DOHH2 (cell line): ENCODE results near the gene ARHGEF33.

Source experiments
- H3F3A ChIP-seq: fragments of 200-600 bp; sonication (generic), shearing (Covaris generic); 2 replicates; pipeline ENCODE4 v1.6.0; 2016; ENCODE audit warnings: antibody characterized with exemption, mild to moderate bottlenecking; ENCODE audit not compliant: control insufficient read depth, insufficient read depth
- H3K27ac ChIP-seq: fragments of 200-600 bp; sonication (generic); 2 replicates; pipeline ENCODE4 v1.5.1; 2014; ENCODE audit warnings: low read depth, mild to moderate bottlenecking, low read length, moderate library complexity
- H3K27me3 ChIP-seq: fragments of 200-600 bp; sonication (generic); 2 replicates; pipeline ENCODE4 v1.6.1; 2014; ENCODE audit warnings: mild to moderate bottlenecking, low read length, mixed read lengths; ENCODE audit not compliant: control insufficient read depth
- H3K36me3 ChIP-seq: fragments of 200-600 bp; sonication (generic); 2 replicates; pipeline ENCODE4 v1.6.1; 2014; ENCODE audit warnings: mild to moderate bottlenecking, low read length, moderate library complexity, mixed read lengths; ENCODE audit not compliant: control insufficient read depth
- H3K4me1 ChIP-seq: fragments of 200-600 bp; sonication (generic); 2 replicates; pipeline ENCODE4 v1.6.1; 2014; ENCODE audit warnings: mild to moderate bottlenecking, low read length, mixed read lengths; ENCODE audit not compliant: control insufficient read depth
- H3K4me2 ChIP-seq: fragments of 200-600 bp; sonication (generic); 2 replicates; pipeline ENCODE4 v1.6.0; 2014; ENCODE audit warnings: mild to moderate bottlenecking, low read length, moderate library complexity
- H3K4me3 ChIP-seq: fragments of 200-600 bp; sonication (generic); 2 replicates; pipeline ENCODE4 v1.5.1; 2014; ENCODE audit warnings: mild to moderate bottlenecking, low read length, mixed read lengths
- H3K79me2 ChIP-seq: fragments of 200-600 bp; sonication (generic); 2 replicates; pipeline ENCODE4 v1.6.1; 2014; ENCODE audit warnings: mild to moderate bottlenecking, low read length, mixed read lengths; ENCODE audit not compliant: control insufficient read depth
- H3K9me2 ChIP-seq: fragments of 200-600 bp; sonication (generic); replicated peaks from 2 replicates; pipeline ENCODE4 v1.6.1; 2014; ENCODE audit warnings: mild to moderate bottlenecking, low read length, mixed read lengths; ENCODE audit not compliant: control insufficient read depth
- H3K9me3 ChIP-seq: fragments of 200-600 bp; sonication (generic); 2 replicates; pipeline ENCODE4 v1.6.1; 2014; ENCODE audit warnings: antibody characterized with exemption, low read length, mixed read lengths; ENCODE audit not compliant: control insufficient read depth, insufficient read depth
- H4K20me1 ChIP-seq: fragments of 200-600 bp; sonication (generic); 2 replicates; pipeline ENCODE4 v1.6.0; 2014; ENCODE audit warnings: low read depth, mild to moderate bottlenecking, antibody characterized with exemption, low read length, moderate library complexity; ENCODE audit not compliant: control insufficient read depth, insufficient read depth
- CTCF ChIP-seq: fragments of 200-600 bp; sonication (generic); IDR thresholded peaks from one replicate; pipeline ENCODE4 v1.5.1; 2014; ENCODE audit warnings: antibody characterized with exemption, mild to moderate bottlenecking, low read depth, low read length; ENCODE audit not compliant: poor library complexity, severe bottlenecking
- EZH2phosphoT487 ChIP-seq: fragments of 200-600 bp; sonication (generic); IDR thresholded peaks from 2 replicates; pipeline ENCODE4 v1.6.1; 2017; ENCODE audit warnings: borderline replicate concordance, mild to moderate bottlenecking, antibody characterized with exemption, low read length, moderate library complexity, mixed read lengths

The ARHGEF33 gene

GRCh38 chr2:38959938-38960608, 70.4 kb downstream of the ARHGEF33 start:
- H3K27me3 ChIP-seq = peaks cover 3% of the 10 kb centered on the region; the same call in 1 of the 2 replicates
- H3K27ac ChIP-seq = no peak overlapping the region
- H3K79me2 ChIP-seq = no peaks in the 10 kb centered on the region
- no peaks in the 10 kb centered on the region for H3K9me3 ChIP-seq
- H3K4me3 ChIP-seq = no peak overlapping the region
- no peaks in the 10 kb centered on the region for H3K9me2 ChIP-seq
- no peaks in the 10 kb centered on the region for H3F3A ChIP-seq
- no peaks in the 10 kb centered on the region for H4K20me1 ChIP-seq
- no peak overlapping the region for H3K4me2 ChIP-seq
- TF ChIP-seq EZH2phosphoT487 = no peak
- TF ChIP-seq CTCF = no peak
- H3K36me3 ChIP-seq = no peaks in the 10 kb centered on the region
- no peaks in the 10 kb centered on the region for H3K4me1 ChIP-seq

- H3K4me3 ChIP-seq = no peak overlapping the region
- no peaks in the 10 kb centered on the region for H3K79me2 ChIP-seq
- no peak overlapping the region for H3K27ac ChIP-seq
- H3K4me2 ChIP-seq = no peak overlapping the region
- H3F3A ChIP-seq = no peaks in the 10 kb centered on the region
- H3K9me3 ChIP-seq = no peaks in the 10 kb centered on the region
- no peaks in the 10 kb centered on the region for H3K9me2 ChIP-seq
- no peaks in the 10 kb centered on the region for H4K20me1 ChIP-seq
- peaks cover 3% of the 10 kb centered on the region; the same call in 1 of the 2 replicates for H3K27me3 ChIP-seq
- H3K36me3 ChIP-seq = no peaks in the 10 kb centered on the region
- no peak for TF ChIP-seq CTCF
- TF ChIP-seq EZH2phosphoT487 = no peak
- H3K4me1 ChIP-seq = no peaks in the 10 kb centered on the region
Observed at GRCh38 chr2:38960609-38961320, 71.1 kb downstream of the ARHGEF33 start.

GRCh38 chr2:38966006-38966405, 76.3 kb downstream of the ARHGEF33 start:
- H3F3A ChIP-seq = no peaks in the 10 kb centered on the region
- no peak overlapping the region for H3K4me3 ChIP-seq
- H3K36me3 ChIP-seq = no peaks in the 10 kb centered on the region
- H3K4me2 ChIP-seq = no peak overlapping the region
- TF ChIP-seq EZH2phosphoT487 (no peak), CTCF (no peak)
- no peak overlapping the region for H3K27ac ChIP-seq
- no peaks in the 10 kb centered on the region for H3K4me1 ChIP-seq
- no peaks in the 10 kb centered on the region for H3K9me2 ChIP-seq
- no peaks in the 10 kb centered on the region for H3K9me3 ChIP-seq
- H4K20me1 ChIP-seq = no peaks in the 10 kb centered on the region
- no peaks in the 10 kb centered on the region for H3K27me3 ChIP-seq
- H3K79me2 ChIP-seq = no peaks in the 10 kb centered on the region
